ENCODE data around the gene MIER3.

The MIER3 gene

DNA sequence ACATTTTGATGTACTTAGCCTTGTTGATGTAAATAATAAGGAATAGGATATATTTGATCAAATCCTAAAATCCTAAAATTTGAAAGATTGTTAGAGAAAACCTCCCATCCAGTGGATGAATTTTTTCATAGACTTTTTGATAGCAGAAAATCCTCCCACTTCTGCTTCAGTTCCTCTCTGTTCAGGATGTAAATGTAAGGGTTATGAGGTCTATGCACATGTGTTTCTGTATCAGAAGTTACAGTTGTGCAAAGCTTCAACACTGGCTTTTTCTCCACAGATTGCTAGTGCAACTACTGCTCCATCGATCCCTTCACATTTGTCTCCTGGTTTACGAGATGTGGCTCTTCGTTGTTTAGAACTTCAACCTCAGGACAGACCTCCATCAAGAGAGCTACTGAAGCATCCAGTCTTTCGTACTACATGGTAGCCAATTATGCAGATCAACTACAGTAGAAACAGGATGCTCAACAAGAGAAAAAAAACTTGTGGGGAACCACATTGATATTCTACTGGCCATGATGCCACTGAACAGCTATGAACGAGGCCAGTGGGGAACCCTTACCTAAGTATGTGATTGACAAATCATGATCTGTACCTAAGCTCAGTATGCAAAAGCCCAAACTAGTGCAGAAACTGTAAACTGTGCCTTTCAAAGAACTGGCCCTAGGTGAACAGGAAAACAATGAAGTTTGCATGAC lies 58.5 kb downstream of the MIER3 start:
- no peak for DNase-seq

DNA sequence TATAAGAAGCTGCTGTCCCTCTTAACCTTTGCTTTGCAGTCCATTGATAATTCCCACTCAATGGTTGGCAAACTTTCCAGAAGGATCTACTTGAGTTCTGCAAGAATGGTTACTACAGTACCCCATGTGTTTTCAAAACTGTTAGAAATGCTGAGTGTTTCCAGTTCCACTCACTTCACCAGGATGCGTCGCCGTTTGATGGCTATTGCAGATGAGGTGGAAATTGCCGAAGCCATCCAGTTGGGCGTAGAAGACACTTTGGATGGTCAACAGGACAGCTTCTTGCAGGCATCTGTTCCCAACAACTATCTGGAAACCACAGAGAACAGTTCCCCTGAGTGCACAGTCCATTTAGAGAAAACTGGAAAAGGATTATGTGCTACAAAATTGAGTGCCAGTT lies 70.4 kb downstream of the MIER3 start:
- DNase-seq = no peak

DNA sequence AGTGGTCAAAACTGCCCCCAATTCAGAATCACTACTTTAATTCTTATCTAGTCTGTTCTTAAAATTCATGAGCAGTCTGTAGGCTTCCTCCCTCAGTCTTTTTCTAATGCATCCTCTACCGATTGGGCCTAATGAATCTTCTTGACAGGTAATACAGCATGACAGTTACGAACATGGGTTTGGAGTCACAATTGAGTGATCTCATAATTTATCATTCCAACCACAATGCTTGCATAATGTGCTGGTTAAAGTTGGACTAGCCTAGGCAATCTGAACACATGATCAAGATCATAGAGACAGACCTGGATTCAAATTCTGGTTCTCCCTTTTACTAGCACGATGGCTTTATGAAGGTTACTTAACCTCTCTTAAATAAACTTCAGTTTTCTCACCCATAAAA lies 75.6 kb downstream of the MIER3 start:
- no peak for DNase-seq

DNA sequence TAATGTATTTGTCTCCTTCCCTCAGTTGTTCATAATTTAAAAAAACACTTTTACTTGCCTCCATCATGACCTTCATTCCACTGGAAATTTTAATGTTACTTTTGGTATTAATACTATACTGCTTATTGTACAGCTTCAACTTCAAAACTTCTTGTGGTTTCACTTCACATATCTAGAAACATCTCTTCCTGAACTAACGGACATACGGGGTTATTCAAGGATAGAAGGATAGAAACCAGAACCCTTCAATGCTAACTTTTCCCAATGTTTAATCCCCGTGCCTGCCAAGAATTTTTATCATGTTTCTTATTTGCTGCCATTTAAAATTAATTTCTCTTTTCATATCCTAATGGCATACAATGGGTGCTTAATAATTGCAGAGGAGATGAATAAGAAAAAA lies 78.9 kb downstream of the MIER3 start:
- no peak for DNase-seq

DNA sequence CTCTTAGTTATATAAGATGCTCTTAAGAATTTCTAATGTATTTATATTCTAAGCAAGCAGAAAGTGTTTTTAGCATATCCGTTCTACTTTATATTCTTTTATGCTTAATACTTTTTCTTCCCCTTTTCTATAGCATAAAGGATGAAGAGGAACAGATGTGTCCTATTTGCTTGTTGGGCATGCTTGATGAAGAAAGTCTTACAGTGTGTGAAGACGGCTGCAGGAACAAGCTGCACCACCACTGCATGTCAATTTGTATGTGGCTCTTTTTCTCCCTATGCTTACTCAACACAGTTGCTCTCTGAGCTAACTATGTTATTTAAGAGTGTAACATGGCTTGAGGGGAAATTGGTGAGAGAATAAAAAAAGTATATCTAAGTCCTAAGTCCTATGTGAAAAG lies 80.1 kb downstream of the MIER3 start:
- DNase-seq = no peak

Measured in SW 1271 (cell line).